Measurements from ENCODE around the gene PLXNA1.

The PLXNA1 gene

DNA sequence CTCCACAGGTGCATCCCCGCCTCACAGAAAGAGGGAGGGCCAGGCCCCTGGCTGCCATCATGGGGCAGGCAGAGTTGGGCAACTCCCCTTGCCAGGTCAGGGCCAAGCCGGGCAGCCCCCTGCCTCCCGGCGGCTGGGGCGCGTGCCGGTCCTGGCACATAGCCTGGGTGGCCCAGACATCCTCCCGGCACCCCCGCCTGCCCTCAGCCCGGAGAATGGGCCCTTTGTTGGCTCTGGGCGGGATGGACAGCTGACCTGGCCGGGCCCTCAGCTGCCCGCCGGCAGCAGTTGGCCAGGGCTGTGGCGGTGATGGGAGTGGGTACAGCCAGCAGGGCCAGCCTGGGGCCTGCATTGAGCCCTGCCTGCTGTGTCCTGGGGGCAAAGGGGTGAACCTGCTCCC, 16.5 kb downstream of the PLXNA1 start:
- H3K27me3 ChIP-seq (ENCODE audit: low read length), result no peaks in the 10 kb centered on the region
- no peaks in the 10 kb centered on the region for H3K79me2 ChIP-seq (ENCODE audit: insufficient read depth, low read length)
- H3K36me3 ChIP-seq (ENCODE audit: low read length), result no peaks in the 10 kb centered on the region
- H3K9ac ChIP-seq (ENCODE audit: low read length), result no peak overlapping the region
- H2AFZ ChIP-seq (ENCODE audit: low read depth, low read length, severe bottlenecking), result no peak overlapping the region
- no peaks in the 10 kb centered on the region for H3K9me2 ChIP-seq (replicated peaks; ENCODE audit: insufficient read depth, low read length)
- H3F3A ChIP-seq (ENCODE audit: insufficient read depth), result no peaks in the 10 kb centered on the region
- H3K4me2 ChIP-seq (ENCODE audit: low read depth, low read length, poor library complexity, severe bottlenecking), result no peak overlapping the region
- no peak overlapping the region for H3K27ac ChIP-seq (ENCODE audit: low read depth, low read length)
- H4K20me1 ChIP-seq (ENCODE audit: low read depth, low read length), result no peaks in the 10 kb centered on the region
- no peak for TF ChIP-seq EZH2phosphoT487 (conservative IDR thresholded peaks at IDR 0.05; ENCODE audit: low read length)
- TF ChIP-seq CTCF (IDR thresholded peaks at IDR 0.05; ENCODE audit: insufficient read depth, low read length, poor library complexity, severe bottlenecking), result no peak
- no peak overlapping the region for H3K4me3 ChIP-seq (ENCODE audit: insufficient read depth, low read length, poor library complexity, severe bottlenecking)
- no peaks in the 10 kb centered on the region for H3K9me3 ChIP-seq (ENCODE audit: insufficient read depth, low read length)

DNA sequence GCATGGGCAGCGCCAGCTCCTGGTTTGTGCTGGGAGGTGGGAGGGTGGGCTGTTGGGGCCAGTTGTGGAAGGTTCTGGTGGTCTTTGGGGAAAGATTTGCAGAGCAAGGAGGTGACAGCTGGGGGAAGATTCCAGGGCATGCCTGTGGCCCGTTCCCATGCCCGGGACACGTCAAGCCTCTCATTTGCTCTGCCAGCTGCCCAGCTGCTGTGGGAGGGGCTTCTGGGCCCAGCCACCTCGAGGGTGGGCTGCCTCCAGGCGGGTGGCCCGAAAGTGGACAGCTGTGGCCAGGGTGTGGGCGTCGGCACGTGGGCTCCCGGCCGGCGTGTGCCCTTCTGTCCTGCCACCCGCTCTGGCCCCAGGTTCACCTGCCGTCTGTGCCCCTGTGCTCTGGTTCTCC, 17.2 kb downstream of the PLXNA1 start:
- Histone ChIP-seq H2AFZ (ENCODE audit: low read depth, low read length, severe bottlenecking) (no peak overlapping the region), H3K9ac (ENCODE audit: low read length) (no peak overlapping the region), H4K20me1 (ENCODE audit: low read depth, low read length) (no peaks in the 10 kb centered on the region), H3K79me2 (ENCODE audit: insufficient read depth, low read length) (no peaks in the 10 kb centered on the region), H3K36me3 (ENCODE audit: low read length) (no peaks in the 10 kb centered on the region), H3K4me3 (ENCODE audit: insufficient read depth, low read length, poor library complexity, severe bottlenecking) (no peak overlapping the region), H3K9me2 (replicated peaks; ENCODE audit: insufficient read depth, low read length) (no peaks in the 10 kb centered on the region), H3K4me2 (ENCODE audit: low read depth, low read length, poor library complexity, severe bottlenecking) (no peak overlapping the region), H3K27me3 (ENCODE audit: low read length) (no peaks in the 10 kb centered on the region), H3F3A (ENCODE audit: insufficient read depth) (no peaks in the 10 kb centered on the region), H3K9me3 (ENCODE audit: insufficient read depth, low read length) (no peaks in the 10 kb centered on the region), H3K27ac (ENCODE audit: low read depth, low read length) (no peak overlapping the region)
- no peak for TF ChIP-seq EZH2phosphoT487 (conservative IDR thresholded peaks at IDR 0.05; ENCODE audit: low read length)
- TF ChIP-seq CTCF (IDR thresholded peaks at IDR 0.05; ENCODE audit: insufficient read depth, low read length, poor library complexity, severe bottlenecking), result no peak

DNA sequence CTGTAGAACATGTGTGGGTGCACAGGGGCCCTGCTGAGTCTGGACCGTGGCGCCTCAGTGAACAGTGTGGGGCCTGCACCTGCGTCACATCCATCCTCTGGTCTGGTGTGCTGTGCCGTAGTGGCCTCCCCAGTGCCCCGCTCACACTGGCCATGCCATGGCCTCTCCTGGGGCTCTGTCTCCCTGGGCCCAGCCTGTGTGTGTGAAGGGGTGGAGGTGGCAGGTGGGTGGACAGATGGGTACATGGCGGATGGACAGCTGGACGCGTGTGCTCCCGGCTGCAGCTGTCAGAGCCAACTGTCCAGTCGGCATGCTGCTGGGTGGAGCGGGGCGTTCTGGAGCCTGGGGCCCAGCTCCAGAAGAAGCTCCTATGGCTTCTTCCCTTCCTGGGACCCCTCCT, 17.8 kb downstream of the PLXNA1 start:
- no peaks in the 10 kb centered on the region for H3K79me2 ChIP-seq (ENCODE audit: insufficient read depth, low read length)
- no peaks in the 10 kb centered on the region for H3K36me3 ChIP-seq (ENCODE audit: low read length)
- no peaks in the 10 kb centered on the region for H3K9me2 ChIP-seq (replicated peaks; ENCODE audit: insufficient read depth, low read length)
- H3K9me3 ChIP-seq (ENCODE audit: insufficient read depth, low read length), result no peaks in the 10 kb centered on the region
- H3K27me3 ChIP-seq (ENCODE audit: low read length), result no peaks in the 10 kb centered on the region
- H3K4me2 ChIP-seq (ENCODE audit: low read depth, low read length, poor library complexity, severe bottlenecking), result no peak overlapping the region
- H4K20me1 ChIP-seq (ENCODE audit: low read depth, low read length), result no peaks in the 10 kb centered on the region
- no peak for TF ChIP-seq CTCF (IDR thresholded peaks at IDR 0.05; ENCODE audit: insufficient read depth, low read length, poor library complexity, severe bottlenecking)
- TF ChIP-seq EZH2phosphoT487 (conservative IDR thresholded peaks at IDR 0.05; ENCODE audit: low read length), result no peak
- H2AFZ ChIP-seq (ENCODE audit: low read depth, low read length, severe bottlenecking), result no peak overlapping the region
- H3F3A ChIP-seq (ENCODE audit: insufficient read depth), result no peaks in the 10 kb centered on the region
- no peak overlapping the region for H3K4me3 ChIP-seq (ENCODE audit: insufficient read depth, low read length, poor library complexity, severe bottlenecking)
- H3K9ac ChIP-seq (ENCODE audit: low read length), result no peak overlapping the region
- no peak overlapping the region for H3K27ac ChIP-seq (ENCODE audit: low read depth, low read length)

Data from SU-DHL-6 (cell line).